Heart right ventricle (tissue), 16 donors: ENCODE results near the gene PTPN20. TPM values are rescaled to one million over a fixed set of nuclear protein-coding genes. Genes with fewer than 3 reads are reported as not detected.
A peak's percentile ranks its signal among the peaks of the same experiment; 100 is the strongest.

ENCODE experiments used
- ATAC-seq, 8 donors: fragments of 200-7000 bp; cut with Tn5 transposase; one replicate each; pipeline ENCODE4 v1.9.1; 2020; ENCODE audit warnings: mild to moderate bottlenecking in 8 of 8, moderate library complexity in 8 of 8, moderate number of reproducible peaks in 1 of 8
- DNase-seq, 2 donors: peaks; one replicate each; pipeline ENCODE4 v3.0.0-alpha.2; 2020
- H3K27ac ChIP-seq, 10 donors: fragments of 200-600 bp; sonication (generic) in 2 of 10; one replicate each; pipeline versions ENCODE4 v1.5.0 to v1.8.0; 2020 to 2022; ENCODE audit warnings: mild to moderate bottlenecking in 3 of 10
- H3K27me3 ChIP-seq, 7 donors: fragments of 200-600 bp; one replicate each; pipeline ENCODE4 v1.8.0; 2021 to 2022; ENCODE audit warnings: mild to moderate bottlenecking in 2 of 7
- H3K36me3 ChIP-seq, 9 donors: fragments of 200-600 bp; sonication (generic) in 1 of 9; one replicate each; pipeline versions ENCODE4 v1.5.0 to v1.8.0; 2020 to 2022; ENCODE audit warnings: mild to moderate bottlenecking in 2 of 9
- H3K4me1 ChIP-seq, 9 donors: fragments of 200-600 bp; sonication (generic) in 1 of 9; one replicate each; pipeline versions ENCODE4 v1.5.0 to v1.8.0; 2020 to 2022; ENCODE audit warnings: mild to moderate bottlenecking in 4 of 9
- H3K4me3 ChIP-seq, 10 donors: fragments of 200-600 bp; sonication (generic) in 2 of 10; one replicate each; pipeline versions ENCODE4 v1.5.0 to v1.8.0; 2020 to 2022; ENCODE audit warnings: mild to moderate bottlenecking in 7 of 10, moderate library complexity in 2 of 10
- H3K9me3 ChIP-seq, 11 donors: fragments of 200-600 bp in 10 of 11; sonication (generic) in 2 of 11; one replicate each; pipeline versions ENCODE4 v1.5.0 to v1.8.0; 2013 to 2022; ENCODE audit warnings: mild to moderate bottlenecking in 2 of 11, control low read depth in 1 of 11, moderate library complexity in 1 of 11
- CTCF ChIP-seq, 9 donors: fragments of 200-600 bp; sonication (generic) in 2 of 9; IDR thresholded peaks; one replicate each; pipeline versions ENCODE4 v1.5.0 to v1.8.0; 2021 to 2022; ENCODE audit warnings: antibody characterized with exemption in 9 of 9, mild to moderate bottlenecking in 5 of 9, moderate library complexity in 1 of 9
- WGBS, 2 donors: extraction: QIAGEN DNeasy Blood & Tissue Kit; methylation state at CpG; one replicate each; pipeline ENCODE4 v1.1.7; 2013; ENCODE audit warnings: inconsistent platforms in 1 of 2; 5-methylcytosine and 5-hydroxymethylcytosine counted together
- intact Hi-C, 10 donors: fragments of 100-400 bp; cut with DNase I; formaldehyde crosslinking; loops; one replicate each; pipeline versions ENCODE4 v1.11.1 to v1.14.2; 2022
- polyA plus RNA-seq, 2 donors: library from polyadenylated mRNA; stranded (reverse); fragments of 200-250 nt; gene quantifications; one replicate each; pipeline ENCODE4 v1.2.3, GENCODE V29; 2013
- total RNA-seq, 10 donors: library from RNA; stranded (reverse); fragmentation: NEBNext Ultra II Directional in 3 of 10; extraction: Animal tissue kit (Norgen Biotek cat#: 25700) in 3 of 10; gene quantifications; one replicate each; pipeline versions ENCODE4 v1.2.1 to v1.2.4, GENCODE V29; 2021 to 2023
- donor health status: Arrhythmogenic right ventricular cardiomyopathy.
- donor health status: ischemic (EF 13 %, LVEDD 7.1; RV severe dilation, severe dysfunction).
- donor health status: healthy with polysubstance abuse.
- donor health status: DM: no; HTN: yes; CAD: no.
- donor health status: DM: no; HTN: no; CAD: no.
- donor health status: ischemic (EF 25% LVEDD 6.9; RV normal size, moderate dysfunction).
- donor health status: ischemic (EF 25% LVEDD 5.7; RV mildly dilated, moderate dysfunction).
- donor health status: healthy.
- donor health status: DM: yes; HTN: yes; CAD: no.
- donor health status: Ischemic cardiomyopathy.
- donor health status: ischemic (EF 35%, LVEDD 5.7; RV mildly dilated, moderate dysfunction).
- donor health status: nonischemic (EF 11% LVEDD 7.7; RV severe dilation, severe dysfunction).
- donor health status: DM: yes; HTN: yes; CAD: no.
- donor health status: PGD.
- donor health status: ischemic (EF 29% LVEDD 5.4; RV normal size, mild dysfunction).
- donor health status: nonischemic (EF 23%, LVEDD 6.1; RV moderate dilation, normal function).

PTPN20 gene
- total and polyA plus RNA-seq, 12 donors: 3.2 to 28.1 (median 16.2) TPM

GRCh38 chr10:47049056-47049851 is 138.0 kb downstream of the PTPN20 start:
- intact Hi-C loops: loop anchor here in 6 of 10 donors (2.0 to 5.0 kb wide), 2 partner anchors 262 to 263 kb away; no protein-coding TSS in a partner anchor
- Histone ChIP-seq H3K36me3 (no peaks in the 10 kb centered on the region), H3K9me3 (no peaks in the 10 kb centered on the region), H3K27me3 (no peaks in the 10 kb centered on the region), H3K4me1 (peaks cover 0 to 12% (median 3%) of the 10 kb centered on the region in 9 donors), H3K4me3 (no peak overlapping the region), H3K27ac (no peak overlapping the region)
- ATAC-seq: no peak
- peak in 1 of 2 donors; percentile 2 for DNase-seq
- WGBS, 2 donors: 77 to 81% methylated on average over 6 of the region's 6 CpGs
- TF ChIP-seq CTCF (IDR thresholded peaks at IDR 0.05): no peak

- Histone ChIP-seq H3K4me3 (no peak overlapping the region), H3K27ac (no peak overlapping the region), H3K27me3 (no peaks in the 10 kb centered on the region), H3K36me3 (no peaks in the 10 kb centered on the region), H3K9me3 (no peaks in the 10 kb centered on the region), H3K4me1 (peaks cover 0 to 12% (median 3%) of the 10 kb centered on the region in 9 donors)
- DNase-seq (no peak), ATAC-seq (no peak)
- no peak for TF ChIP-seq CTCF (IDR thresholded peaks at IDR 0.05)
- intact Hi-C loops: loop anchor here in 6 of 10 donors (2.0 to 5.0 kb wide), 2 partner anchors 261 to 262 kb away; no protein-coding TSS in a partner anchor
- 83 to 87% methylated on average over 6 of the region's 6 CpGs for WGBS, 2 donors
Observed at GRCh38 chr10:47049906-47050305, 138.7 kb downstream of the PTPN20 start.

- no peak overlapping the region for H3K27ac ChIP-seq
Observed at GRCh38 chr10:47050618-47051455, 139.6 kb downstream of the PTPN20 start.

More at GRCh38 chr10:47050618-47051455, 139.6 kb downstream of the PTPN20 start:
- H3K9me3 ChIP-seq: no peaks in the 10 kb centered on the region
- 86 to 89% methylated on average over 16 of the region's 16 CpGs for WGBS, 2 donors
- intact Hi-C loops: no loop called here
- no peaks in the 10 kb centered on the region for H3K27me3 ChIP-seq
- TF ChIP-seq CTCF (IDR thresholded peaks at IDR 0.05): no peak
- no peak overlapping the region for H3K4me3 ChIP-seq
- H3K36me3 ChIP-seq: no peaks in the 10 kb centered on the region
- ATAC-seq (peak in 4 of 8 donors; percentile 30 to 54 (median 42)), DNase-seq (no peak)
- H3K4me1 ChIP-seq: peaks cover 0 to 12% (median 3%) of the 10 kb centered on the region in 9 donors
